ENCODE measurements around the gene UQCRC1.
"Not testable (repeated sequence)": the region's sequence is repeated elsewhere in the genome, so short reads cannot be mapped to it uniquely, and the experiment has no call there.

The UQCRC1 gene

GRCh38 chr3:48553886-48554845 lies 55.3 kb downstream of the UQCRC1 start:
- DNase-seq, result no peak

GRCh38 chr3:48553361-48553760 lies 56.1 kb downstream of the UQCRC1 start:
- no peak for DNase-seq

GRCh38 chr3:48552111-48552951 lies 57.1 kb downstream of the UQCRC1 start:
- no peak for DNase-seq

- DNase-seq, result not testable (repeated sequence)
These were observed 57.8 kb downstream of the UQCRC1 start for GRCh38 chr3:48551651-48552050.
